ENCODE results near the gene SPECC1L.

- no peak for TF ChIP-seq CTCF (IDR thresholded peaks at IDR 0.05)
- no peak for TF ChIP-seq POLR2A (IDR thresholded peaks at IDR 0.05)
These were observed 127.8 kb downstream of the SPECC1L start for GRCh38 chr22:24398409-24398808.

Measured in body of pancreas (tissue), 4 donors.